Activated CD8-positive, alpha-beta T cell treated with anti-CD3 and anti-CD28 coated beads for 36 hours (primary cell): ENCODE results near the gene PRR15L. TPM values are rescaled to one million over a fixed set of nuclear protein-coding genes. Genes with fewer than 3 reads are reported as not detected.

ENCODE experiments used
- ATAC-seq: fragments of 200-7000 bp; cut with Tn5 transposase; one replicate; pipeline ENCODE4 v1.10.0; 2021; ENCODE audit warnings: mild to moderate bottlenecking, moderate library complexity
- CTCF ChIA-PET: fragments of 350-600 bp; sonication (Branson Sonifier 250); formaldehyde crosslinking; loops from one replicate; lab custom pipeline; 2021; ENCODE audit warnings: antibody characterized with exemption; lab: Charles Lee
- POLR2A ChIA-PET: fragments of 350-600 bp; sonication (Branson Sonifier 250); formaldehyde crosslinking; loops from one replicate; lab custom pipeline; 2021; ENCODE audit warnings: antibody characterized with exemption; lab: Charles Lee
- DNase-seq: peaks from one replicate; pipeline ENCODE4 v3.0.0-alpha.2; 2020
- H3K27ac Mint-ChIP-seq: one replicate; pipeline ENCODE4 v1.8.0; 2021; ENCODE audit warnings: mild to moderate bottlenecking, mixed read lengths
- H3K27me3 Mint-ChIP-seq: one replicate; pipeline ENCODE4 v1.8.0; 2021; ENCODE audit warnings: mixed read lengths
- H3K36me3 Mint-ChIP-seq: one replicate; pipeline ENCODE4 v1.8.0; 2021; ENCODE audit warnings: low read depth, mixed read lengths
- H3K4me1 Mint-ChIP-seq: one replicate; pipeline ENCODE4 v1.8.0; 2021; ENCODE audit warnings: low read depth, mixed read lengths
- H3K4me3 Mint-ChIP-seq: one replicate; pipeline ENCODE4 v1.8.0; 2021; ENCODE audit warnings: mild to moderate bottlenecking, moderate library complexity, mixed read lengths
- H3K9me3 Mint-ChIP-seq: one replicate; pipeline ENCODE4 v1.8.0; 2021; ENCODE audit warnings: mixed read lengths
- intact Hi-C: fragments of 100-400 bp; cut with micrococcal nuclease; formaldehyde crosslinking; loops from one replicate; pipeline ENCODE4 v1.10.0; 2022
- total RNA-seq, 2 experiments: library from RNA; stranded (reverse); gene quantifications; one replicate each; pipeline ENCODE4 v1.2.3, GENCODE V29; 2021
- TF ChIP-seq, protein P1 (sequence below): fragments of 200-600 bp; IDR thresholded peaks from one replicate; pipeline ENCODE4 v1.8.0; 2022; ENCODE audit warnings: antibody characterized with exemption, mild to moderate bottlenecking

PRR15L gene
- total RNA-seq, 2 experiments from 2014 or later, result not detected

DNA sequence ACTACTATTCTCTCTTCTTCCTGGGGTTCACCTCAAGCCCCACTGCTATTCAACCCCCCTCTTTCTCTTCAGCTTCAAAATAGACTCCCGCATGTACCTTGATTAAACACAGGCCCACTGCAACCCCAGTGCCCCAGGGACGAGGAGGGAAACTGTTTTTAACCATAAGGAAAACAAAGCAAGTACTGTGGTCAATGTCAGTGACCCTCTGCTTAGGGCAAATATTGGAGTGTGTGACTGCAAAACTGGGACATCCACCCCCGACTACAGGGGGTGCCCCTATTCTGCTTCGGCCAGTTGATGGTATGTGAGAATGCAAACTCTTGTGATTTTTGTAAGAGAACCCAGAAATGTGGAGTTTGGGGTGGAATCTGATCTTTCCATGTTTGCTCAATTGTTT, 25.8 kb downstream of the PRR15L start:
- Mint-ChIP-seq H3K36me3 (peaks cover 6% of the 10 kb centered on the region), H3K9me3 (no peaks in the 10 kb centered on the region), H3K4me1 (peaks cover 5% of the 10 kb centered on the region), H3K27me3 (no peaks in the 10 kb centered on the region), H3K4me3 (no peak overlapping the region), H3K27ac (no peak overlapping the region)
- CTCF ChIA-PET, result interaction anchor here (0.9 to 10.1 kb wide), 3 partner anchors 12 to 39 kb away, joined by 3 to 83 read pairs (median 4); partner anchors contain the start of gene CDK5RAP3
- intact Hi-C loops, result no loop called here
- ATAC-seq, result no peak
- no peak for DNase-seq
- TF ChIP-seq, protein P1, sequence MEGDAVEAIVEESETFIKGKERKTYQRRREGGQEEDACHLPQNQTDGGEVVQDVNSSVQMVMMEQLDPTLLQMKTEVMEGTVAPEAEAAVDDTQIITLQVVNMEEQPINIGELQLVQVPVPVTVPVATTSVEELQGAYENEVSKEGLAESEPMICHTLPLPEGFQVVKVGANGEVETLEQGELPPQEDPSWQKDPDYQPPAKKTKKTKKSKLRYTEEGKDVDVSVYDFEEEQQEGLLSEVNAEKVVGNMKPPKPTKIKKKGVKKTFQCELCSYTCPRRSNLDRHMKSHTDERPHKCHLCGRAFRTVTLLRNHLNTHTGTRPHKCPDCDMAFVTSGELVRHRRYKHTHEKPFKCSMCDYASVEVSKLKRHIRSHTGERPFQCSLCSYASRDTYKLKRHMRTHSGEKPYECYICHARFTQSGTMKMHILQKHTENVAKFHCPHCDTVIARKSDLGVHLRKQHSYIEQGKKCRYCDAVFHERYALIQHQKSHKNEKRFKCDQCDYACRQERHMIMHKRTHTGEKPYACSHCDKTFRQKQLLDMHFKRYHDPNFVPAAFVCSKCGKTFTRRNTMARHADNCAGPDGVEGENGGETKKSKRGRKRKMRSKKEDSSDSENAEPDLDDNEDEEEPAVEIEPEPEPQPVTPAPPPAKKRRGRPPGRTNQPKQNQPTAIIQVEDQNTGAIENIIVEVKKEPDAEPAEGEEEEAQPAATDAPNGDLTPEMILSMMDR, result no peak
- POLR2A ChIA-PET, result interaction anchor here (1.1 to 1.3 kb wide), 2 partner anchors 9 to 39 kb away, joined by 3 to 4 read pairs; partner anchors contain the start of genes CDK5RAP3 and PNPO

DNA sequence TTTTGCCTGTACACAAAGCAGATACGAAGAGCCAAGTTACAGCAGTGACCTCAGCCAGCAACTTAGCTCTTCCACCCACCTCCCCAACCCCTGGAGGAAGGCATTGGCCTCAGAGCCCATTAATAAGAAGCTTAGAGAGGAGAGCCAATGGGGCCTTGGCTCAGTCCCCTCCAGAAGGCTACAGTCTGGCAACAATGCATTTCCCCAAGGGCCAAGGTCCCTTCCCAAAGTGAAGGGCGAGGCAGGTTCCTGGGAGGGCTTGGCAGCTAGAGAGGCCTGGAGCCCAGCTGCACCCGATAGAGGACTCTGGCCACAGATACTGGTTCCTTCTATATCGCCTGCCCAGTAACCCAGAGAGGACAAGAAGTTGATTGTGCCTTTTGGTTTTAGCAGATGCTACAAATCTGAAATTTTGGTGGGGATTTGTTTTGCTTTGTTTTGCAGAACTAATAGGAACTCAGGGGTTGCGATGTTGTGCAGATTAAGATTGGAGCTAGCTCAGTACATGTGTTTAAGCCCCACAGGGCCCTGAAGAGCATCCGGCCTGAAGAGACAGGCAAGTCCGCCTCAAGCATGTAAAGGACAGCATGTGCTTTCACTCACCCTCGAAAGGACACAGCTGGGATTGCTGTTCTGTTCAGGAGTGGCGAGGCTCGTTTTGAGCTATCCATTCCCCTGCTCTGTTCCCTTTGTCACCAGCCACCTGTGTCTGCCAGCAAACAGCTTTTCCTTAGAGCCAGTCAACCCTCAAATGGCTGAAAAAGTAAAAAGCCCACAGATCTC, 28.3 kb downstream of the PRR15L start:
- peaks cover 13% of the 10 kb centered on the region for H3K36me3 Mint-ChIP-seq
- no peaks in the 10 kb centered on the region for H3K9me3 Mint-ChIP-seq
- H3K4me1 Mint-ChIP-seq, result no peaks in the 10 kb centered on the region
- intact Hi-C loops, result no loop called here
- ATAC-seq (no peak), DNase-seq (no peak)
- CTCF ChIA-PET, result interaction anchor here (0.7 to 10.1 kb wide), 8 partner anchors 10 to 82 kb away, joined by 3 to 83 read pairs (median 4); partner anchors contain the start of genes CDK5RAP3 and PNPO
- H3K4me3 Mint-ChIP-seq, result no peak overlapping the region
- H3K27ac Mint-ChIP-seq, result no peak overlapping the region
- H3K27me3 Mint-ChIP-seq, result no peaks in the 10 kb centered on the region
- TF ChIP-seq, protein P1, result no peak
- POLR2A ChIA-PET, result interaction anchor here (0.6 to 1.1 kb wide), 2 partner anchors 12 to 17 kb away, joined by 3 to 4 read pairs; partner anchors contain the start of gene PNPO

DNA sequence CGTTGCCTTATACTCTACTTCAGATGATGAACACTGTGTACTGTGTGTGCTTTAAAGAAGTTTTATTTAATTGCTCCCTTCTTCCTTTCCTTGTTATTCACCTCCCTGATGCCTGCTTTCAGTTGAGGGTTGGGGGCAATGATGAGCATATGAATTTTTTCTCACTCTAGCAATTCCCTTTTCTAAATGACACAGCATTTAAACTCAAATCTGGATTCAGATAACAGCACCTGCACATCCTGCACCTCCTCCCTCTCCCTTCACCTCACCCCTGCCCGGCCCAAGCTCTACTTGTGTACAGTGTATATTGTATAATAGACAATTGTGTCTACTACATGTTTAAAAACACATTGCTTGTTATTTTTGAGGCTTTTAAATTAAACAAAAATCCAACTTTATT, 29.3 kb downstream of the PRR15L start:
- Mint-ChIP-seq H3K27me3 (no peaks in the 10 kb centered on the region), H3K9me3 (no peaks in the 10 kb centered on the region), H3K27ac (no peak overlapping the region), H3K4me1 (no peaks in the 10 kb centered on the region), H3K4me3 (no peak overlapping the region), H3K36me3 (peaks cover 13% of the 10 kb centered on the region)
- TF ChIP-seq, protein P1, result no peak
- ChIA-PET POLR2A (no interaction called here), CTCF (interaction anchor here (1.6 kb wide), 1 partner anchor 15 kb away, joined by 4 read pairs; no protein-coding TSS in a partner anchor)
- ATAC-seq (no peak), DNase-seq (no peak)
- intact Hi-C loops, result no loop called here

DNA sequence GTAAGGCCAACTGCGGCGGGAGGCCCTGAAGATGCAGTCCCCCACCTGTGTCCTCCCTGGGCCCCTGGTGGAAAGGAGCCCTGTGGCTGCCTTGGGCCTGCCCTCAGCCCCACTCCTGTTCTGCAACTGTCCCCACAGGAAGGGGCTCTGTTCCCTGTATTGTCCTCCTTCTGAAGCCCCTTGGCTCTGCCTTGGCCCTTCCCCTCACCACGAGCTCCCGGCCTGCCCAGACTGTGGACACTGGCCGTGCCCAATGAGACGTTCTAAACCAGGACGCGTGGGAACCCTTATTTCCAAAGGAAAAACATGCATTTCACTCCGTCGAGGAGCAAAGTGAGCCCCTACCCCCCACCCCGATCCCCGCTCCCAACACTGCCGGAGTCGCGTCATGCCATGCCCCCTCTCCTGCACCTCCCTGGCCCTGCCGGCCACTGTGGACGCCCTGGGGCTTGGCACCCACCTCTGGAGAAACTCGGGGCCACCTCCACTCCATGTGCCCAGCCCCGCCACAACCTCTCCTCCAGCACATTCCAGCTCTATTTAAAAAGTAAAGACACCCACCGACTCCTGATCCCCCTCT, 29.8 kb downstream of the PRR15L start:
- Mint-ChIP-seq H3K9me3 (no peaks in the 10 kb centered on the region), H3K27me3 (no peaks in the 10 kb centered on the region), H3K4me3 (no peak overlapping the region), H3K36me3 (peaks cover 13% of the 10 kb centered on the region), H3K4me1 (no peaks in the 10 kb centered on the region), H3K27ac (no peak overlapping the region)
- intact Hi-C loops, result no loop called here
- TF ChIP-seq, protein P1, result no peak
- no peak for ATAC-seq
- no peak for DNase-seq
- ChIA-PET CTCF (no interaction called here), POLR2A (no interaction called here)

DNA sequence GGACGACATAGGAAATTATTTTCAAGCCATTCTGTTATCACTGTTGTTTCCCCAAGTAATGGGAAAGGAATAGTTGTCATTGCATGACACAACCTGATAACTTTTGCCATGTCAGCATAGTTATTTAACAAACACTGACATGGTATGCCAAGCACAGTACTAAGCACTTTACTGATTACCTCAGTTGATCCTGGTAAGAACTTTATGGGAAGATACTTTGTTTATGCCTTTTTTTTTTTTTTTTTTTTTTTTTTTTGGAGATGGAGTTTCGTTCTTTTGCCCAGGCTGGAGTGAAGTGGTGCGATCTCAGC, 32.0 kb downstream of the PRR15L start:
- TF ChIP-seq, protein P1, result no peak
- Mint-ChIP-seq H3K36me3 (peaks cover 15% of the 10 kb centered on the region), H3K27me3 (no peaks in the 10 kb centered on the region), H3K4me3 (no peak overlapping the region), H3K4me1 (no peaks in the 10 kb centered on the region), H3K27ac (no peak overlapping the region), H3K9me3 (no peaks in the 10 kb centered on the region)
- intact Hi-C loops, result no loop called here
- no peak for ATAC-seq
- ChIA-PET POLR2A (interaction anchor here (1.1 kb wide), 1 partner anchor 24 kb away, joined by 3 read pairs; no protein-coding TSS in a partner anchor), CTCF (no interaction called here)
- no peak for DNase-seq
